ENCODE measurements around the gene PPP2R3B. TPM values are rescaled to one million over a fixed set of nuclear protein-coding genes. Genes with fewer than 3 reads are reported as not detected.
A peak's percentile ranks its signal among the peaks of the same experiment; 100 is the strongest.

Gene PPP2R3B
- total and polyA plus RNA-seq, 2 of the 13 experiments (the other 11 are each of a cell fraction or from before 2014, with no cell fraction given), result 17.0 to 21.4 TPM

DNA sequence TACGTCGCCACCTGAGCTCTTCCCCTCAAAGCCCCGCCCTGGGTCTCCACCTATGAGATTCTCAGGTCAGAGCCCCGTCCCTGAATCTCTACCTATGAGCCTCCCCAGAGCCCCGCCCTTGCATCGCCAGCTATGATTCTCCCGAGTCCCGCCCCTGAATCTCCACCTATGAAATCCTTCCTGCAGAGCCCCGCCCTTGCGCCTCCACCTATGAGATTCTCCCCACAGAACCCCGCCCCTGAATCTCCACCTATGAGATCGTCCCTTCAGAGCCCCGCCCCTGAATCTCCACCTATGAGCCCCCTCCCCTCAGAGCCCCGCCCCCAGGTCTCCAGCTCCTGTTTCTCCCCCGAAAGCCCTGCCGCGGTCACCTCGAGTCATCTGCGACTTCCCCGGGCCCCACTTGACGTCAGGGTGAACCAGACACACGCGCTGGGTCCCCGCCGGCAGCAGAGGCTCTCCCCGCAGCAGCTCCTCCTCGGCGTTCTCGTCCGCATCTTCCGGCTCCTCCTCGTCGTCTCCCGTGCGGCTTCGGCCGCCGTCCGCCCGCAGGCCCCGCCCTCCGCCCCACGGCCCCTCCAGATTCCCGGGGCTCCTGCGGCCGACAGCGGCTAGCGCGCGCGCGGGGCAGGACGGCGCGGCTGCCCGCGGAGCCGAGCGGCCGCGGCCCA lies 68.5 kb downstream of the PPP2R3B start (continued):
- TF ChIP-seq ZGPAT (CRISPR knock-in tag; IDR thresholded peaks at IDR 0.05) (no peak), SRF (IDR thresholded peaks at IDR 0.05; ENCODE audit: low read depth, low read length) (no peak), ZNF264 (CRISPR knock-in tag; IDR thresholded peaks at IDR 0.05) (0 out of 2 replicates have a peak, but pooled peaks have one; percentile 8), ZFAT (CRISPR knock-in tag; conservative IDR thresholded peaks at IDR 0.05) (no peak), ZNF382 (CRISPR knock-in tag; IDR thresholded peaks at IDR 0.05; ENCODE audit: borderline replicate concordance) (no peak), MTA3 (CRISPR knock-in tag; IDR thresholded peaks at IDR 0.05) (no peak), ZNF570 (CRISPR knock-in tag; IDR thresholded peaks at IDR 0.05; ENCODE audit: borderline replicate concordance) (no peak), RBFOX2 (IDR thresholded peaks at IDR 0.05; ENCODE audit: low read depth, low read length) (peak; percentile 63; the same call in 1 of the 2 replicates), ZNF280B (CRISPR knock-in tag; IDR thresholded peaks at IDR 0.05; ENCODE audit: borderline replicate concordance) (no peak), ATF6 (CRISPR knock-in tag; conservative IDR thresholded peaks at IDR 0.05) (no peak), ZNF136 (CRISPR knock-in tag; IDR thresholded peaks at IDR 0.05; ENCODE audit: low read depth) (no peak), DR1 (CRISPR knock-in tag; IDR thresholded peaks at IDR 0.05) (no peak), ZNF781 (CRISPR knock-in tag; IDR thresholded peaks at IDR 0.05; ENCODE audit: borderline replicate concordance, not compliant biosample characterization) (no peak)
- TF ChIP-seq, protein P1, sequence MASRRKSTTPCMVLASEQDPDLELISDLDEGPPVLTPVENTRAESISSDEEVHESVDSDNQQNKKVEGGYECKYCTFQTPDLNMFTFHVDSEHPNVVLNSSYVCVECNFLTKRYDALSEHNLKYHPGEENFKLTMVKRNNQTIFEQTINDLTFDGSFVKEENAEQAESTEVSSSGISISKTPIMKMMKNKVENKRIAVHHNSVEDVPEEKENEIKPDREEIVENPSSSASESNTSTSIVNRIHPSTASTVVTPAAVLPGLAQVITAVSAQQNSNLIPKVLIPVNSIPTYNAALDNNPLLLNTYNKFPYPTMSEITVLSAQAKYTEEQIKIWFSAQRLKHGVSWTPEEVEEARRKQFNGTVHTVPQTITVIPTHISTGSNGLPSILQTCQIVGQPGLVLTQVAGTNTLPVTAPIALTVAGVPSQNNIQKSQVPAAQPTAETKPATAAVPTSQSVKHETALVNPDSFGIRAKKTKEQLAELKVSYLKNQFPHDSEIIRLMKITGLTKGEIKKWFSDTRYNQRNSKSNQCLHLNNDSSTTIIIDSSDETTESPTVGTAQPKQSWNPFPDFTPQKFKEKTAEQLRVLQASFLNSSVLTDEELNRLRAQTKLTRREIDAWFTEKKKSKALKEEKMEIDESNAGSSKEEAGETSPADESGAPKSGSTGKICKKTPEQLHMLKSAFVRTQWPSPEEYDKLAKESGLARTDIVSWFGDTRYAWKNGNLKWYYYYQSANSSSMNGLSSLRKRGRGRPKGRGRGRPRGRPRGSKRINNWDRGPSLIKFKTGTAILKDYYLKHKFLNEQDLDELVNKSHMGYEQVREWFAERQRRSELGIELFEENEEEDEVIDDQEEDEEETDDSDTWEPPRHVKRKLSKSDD (CRISPR knock-in tag; IDR thresholded peaks at IDR 0.05; ENCODE audit: low read depth), result no peak
- TF ChIP-seq, protein P2, sequence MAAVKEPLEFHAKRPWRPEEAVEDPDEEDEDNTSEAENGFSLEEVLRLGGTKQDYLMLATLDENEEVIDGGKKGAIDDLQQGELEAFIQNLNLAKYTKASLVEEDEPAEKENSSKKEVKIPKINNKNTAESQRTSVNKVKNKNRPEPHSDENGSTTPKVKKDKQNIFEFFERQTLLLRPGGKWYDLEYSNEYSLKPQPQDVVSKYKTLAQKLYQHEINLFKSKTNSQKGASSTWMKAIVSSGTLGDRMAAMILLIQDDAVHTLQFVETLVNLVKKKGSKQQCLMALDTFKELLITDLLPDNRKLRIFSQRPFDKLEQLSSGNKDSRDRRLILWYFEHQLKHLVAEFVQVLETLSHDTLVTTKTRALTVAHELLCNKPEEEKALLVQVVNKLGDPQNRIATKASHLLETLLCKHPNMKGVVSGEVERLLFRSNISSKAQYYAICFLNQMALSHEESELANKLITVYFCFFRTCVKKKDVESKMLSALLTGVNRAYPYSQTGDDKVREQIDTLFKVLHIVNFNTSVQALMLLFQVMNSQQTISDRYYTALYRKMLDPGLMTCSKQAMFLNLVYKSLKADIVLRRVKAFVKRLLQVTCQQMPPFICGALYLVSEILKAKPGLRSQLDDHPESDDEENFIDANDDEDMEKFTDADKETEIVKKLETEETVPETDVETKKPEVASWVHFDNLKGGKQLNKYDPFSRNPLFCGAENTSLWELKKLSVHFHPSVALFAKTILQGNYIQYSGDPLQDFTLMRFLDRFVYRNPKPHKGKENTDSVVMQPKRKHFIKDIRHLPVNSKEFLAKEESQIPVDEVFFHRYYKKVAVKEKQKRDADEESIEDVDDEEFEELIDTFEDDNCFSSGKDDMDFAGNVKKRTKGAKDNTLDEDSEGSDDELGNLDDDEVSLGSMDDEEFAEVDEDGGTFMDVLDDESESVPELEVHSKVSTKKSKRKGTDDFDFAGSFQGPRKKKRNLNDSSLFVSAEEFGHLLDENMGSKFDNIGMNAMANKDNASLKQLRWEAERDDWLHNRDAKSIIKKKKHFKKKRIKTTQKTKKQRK (IDR thresholded peaks at IDR 0.05; ENCODE audit: low read length), result 0 out of 2 replicates have a peak, but pooled peaks have one; percentile 45

Measured in HepG2 (cell line).